Astrocyte of the spinal cord (primary cell): Measurements from ENCODE around the gene LYPD6.

Source experiments
- DNase-seq: peaks from one replicate; pipeline ENCODE4 v3.0.0; 2011; ENCODE audit warnings: low read depth, low spot score
- H3K4me3 ChIP-seq: 2 replicates; pipeline ENCODE4 v1.5.1; 2011; ENCODE audit warnings: low read depth, mild to moderate bottlenecking, low read length, moderate library complexity
- in situ Hi-C: cut with HindIII; loops from 2 replicates; pipeline ENCODE4 v1.10.0; 2017; ENCODE audit warnings: low sequenced_read_pairs
- TF ChIP-seq, protein P1 (sequence below): IDR thresholded peaks from 2 replicates; pipeline ENCODE4 v1.5.1; 2012; ENCODE audit warnings: low read depth, mild to moderate bottlenecking, low read length, inconsistent platforms

LYPD6 gene

GRCh38 chr2:149409506-149409905 is 79.1 kb downstream of the LYPD6 start:
- DNase-seq = no peak
- in situ Hi-C loops = no loop called here
- H3K4me3 ChIP-seq = no peak overlapping the region
- TF ChIP-seq, protein P1, sequence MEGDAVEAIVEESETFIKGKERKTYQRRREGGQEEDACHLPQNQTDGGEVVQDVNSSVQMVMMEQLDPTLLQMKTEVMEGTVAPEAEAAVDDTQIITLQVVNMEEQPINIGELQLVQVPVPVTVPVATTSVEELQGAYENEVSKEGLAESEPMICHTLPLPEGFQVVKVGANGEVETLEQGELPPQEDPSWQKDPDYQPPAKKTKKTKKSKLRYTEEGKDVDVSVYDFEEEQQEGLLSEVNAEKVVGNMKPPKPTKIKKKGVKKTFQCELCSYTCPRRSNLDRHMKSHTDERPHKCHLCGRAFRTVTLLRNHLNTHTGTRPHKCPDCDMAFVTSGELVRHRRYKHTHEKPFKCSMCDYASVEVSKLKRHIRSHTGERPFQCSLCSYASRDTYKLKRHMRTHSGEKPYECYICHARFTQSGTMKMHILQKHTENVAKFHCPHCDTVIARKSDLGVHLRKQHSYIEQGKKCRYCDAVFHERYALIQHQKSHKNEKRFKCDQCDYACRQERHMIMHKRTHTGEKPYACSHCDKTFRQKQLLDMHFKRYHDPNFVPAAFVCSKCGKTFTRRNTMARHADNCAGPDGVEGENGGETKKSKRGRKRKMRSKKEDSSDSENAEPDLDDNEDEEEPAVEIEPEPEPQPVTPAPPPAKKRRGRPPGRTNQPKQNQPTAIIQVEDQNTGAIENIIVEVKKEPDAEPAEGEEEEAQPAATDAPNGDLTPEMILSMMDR = no peak

- DNase-seq = peak; percentile 48
- in situ Hi-C loops = no loop called here
- no peak overlapping the region for H3K4me3 ChIP-seq
- TF ChIP-seq, protein P1 = no peak
Measured at GRCh38 chr2:149410701-149411484, 80.5 kb downstream of the LYPD6 start.

DNA sequence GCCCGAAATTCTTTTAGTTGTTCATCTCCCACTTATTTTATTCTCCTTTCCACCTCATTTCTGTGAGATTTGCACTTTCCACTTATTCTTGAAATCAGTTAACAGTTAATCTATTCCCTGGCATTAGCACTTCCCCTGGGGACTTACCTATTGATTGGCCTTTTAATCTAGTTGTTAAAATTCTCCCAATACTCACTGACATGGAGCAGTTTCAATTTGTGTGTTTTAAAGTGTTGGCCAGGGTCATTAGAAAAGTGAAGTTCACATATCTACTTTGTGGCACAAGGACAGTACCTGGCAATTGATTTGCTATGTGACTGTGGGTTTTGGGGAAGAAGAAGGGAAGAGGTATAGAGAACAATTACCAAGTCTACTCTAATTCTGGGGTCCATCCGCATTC is 83.1 kb downstream of the LYPD6 start:
- no peak for DNase-seq
- in situ Hi-C loops = no loop called here
- TF ChIP-seq, protein P1 = no peak
- no peak overlapping the region for H3K4me3 ChIP-seq

DNA sequence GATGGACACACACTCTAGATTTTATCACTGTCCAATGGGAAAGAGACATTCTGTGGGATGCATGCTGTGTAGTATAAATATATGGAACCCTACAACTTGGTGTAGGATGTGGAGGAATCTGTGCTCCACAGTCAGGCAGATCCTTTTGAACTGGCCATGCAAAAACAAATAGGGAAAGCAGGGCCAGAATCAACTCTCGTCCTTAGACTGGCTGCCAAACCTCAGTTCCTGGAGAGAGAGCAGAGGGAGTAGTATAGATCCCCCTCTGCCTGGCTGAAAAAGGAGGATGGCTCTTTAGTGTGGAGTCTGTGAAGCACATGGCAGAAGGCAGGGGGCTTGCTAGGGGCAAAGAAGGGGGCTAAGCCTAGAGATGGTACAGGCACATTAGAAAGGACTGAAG is 84.7 kb downstream of the LYPD6 start:
- in situ Hi-C loops = no loop called here

GRCh38 chr2:149418065-149418464 is 87.7 kb downstream of the LYPD6 start:
- TF ChIP-seq, protein P1 = no peak
- no peak for DNase-seq
- no peak overlapping the region for H3K4me3 ChIP-seq
- in situ Hi-C loops = no loop called here

More for the DNA sequence above, 84.7 kb downstream of the LYPD6 start:
- H3K4me3 ChIP-seq = no peak overlapping the region
- TF ChIP-seq, protein P1 = no peak
- DNase-seq = no peak

DNA sequence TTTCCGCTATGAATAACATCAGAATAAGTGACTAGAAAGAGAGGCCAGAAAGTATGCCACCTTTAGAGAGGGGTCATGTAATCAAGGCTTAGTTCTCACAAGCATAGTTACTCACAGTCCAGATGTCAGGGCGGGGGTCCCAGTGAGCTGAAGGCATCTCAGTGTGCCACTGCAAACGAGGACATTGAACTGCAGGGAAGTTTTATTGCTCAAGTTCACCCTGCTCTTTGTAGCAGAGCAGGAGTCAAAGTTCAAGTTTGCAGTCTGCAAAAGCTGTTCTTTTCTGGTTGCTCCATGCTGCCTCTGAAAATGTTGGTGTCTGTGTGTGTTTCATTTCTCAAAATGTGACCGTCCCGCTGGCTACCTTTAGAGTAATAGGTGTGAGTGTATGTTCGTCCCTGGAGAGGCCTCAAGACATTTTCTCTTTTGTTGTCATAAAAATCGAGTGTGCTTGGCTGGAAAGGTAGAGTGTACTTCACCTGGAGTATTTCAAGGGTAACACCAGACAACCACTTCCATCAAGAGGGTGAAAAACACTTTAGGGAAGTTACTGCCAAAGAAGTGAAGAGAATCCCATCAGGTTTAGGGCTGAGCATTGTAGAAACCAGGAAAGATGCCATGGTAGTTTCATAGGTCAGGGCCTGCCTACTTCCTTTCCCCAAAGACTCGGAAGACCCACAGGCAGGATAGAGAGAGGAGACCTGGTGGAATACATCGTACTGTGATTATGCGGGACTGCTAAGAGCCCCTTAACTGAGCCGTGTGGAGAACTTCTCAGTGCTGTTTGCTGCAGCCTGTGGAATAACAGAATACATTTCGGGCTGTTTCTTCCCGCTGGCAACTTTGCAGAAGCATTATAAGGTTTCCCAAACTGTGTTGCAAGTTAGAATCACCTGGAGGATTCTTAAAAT is 89.9 kb downstream of the LYPD6 start:
- TF ChIP-seq, protein P1 = no peak
- no peak overlapping the region for H3K4me3 ChIP-seq
- in situ Hi-C loops = no loop called here
- no peak for DNase-seq
